GM12865 (cell line): Measurements from ENCODE around the gene SUOX.

Source experiments
- DNase-seq: peaks from one replicate; pipeline ENCODE4 v3.0.0; 2010; ENCODE audit warnings: low read depth
- H3K4me3 ChIP-seq: 2 replicates; pipeline ENCODE4 v1.5.1; 2011; ENCODE audit warnings: mild to moderate bottlenecking, low read depth, low read length, control low read depth
- TF ChIP-seq, protein P1 (sequence below): IDR thresholded peaks from 2 replicates; pipeline ENCODE4 v1.5.1; 2011; ENCODE audit warnings: low read length, control low read depth, low read depth, inconsistent platforms; ENCODE audit not compliant: insufficient read depth; ENCODE audit errors: missing control alignments

SUOX gene

DNA sequence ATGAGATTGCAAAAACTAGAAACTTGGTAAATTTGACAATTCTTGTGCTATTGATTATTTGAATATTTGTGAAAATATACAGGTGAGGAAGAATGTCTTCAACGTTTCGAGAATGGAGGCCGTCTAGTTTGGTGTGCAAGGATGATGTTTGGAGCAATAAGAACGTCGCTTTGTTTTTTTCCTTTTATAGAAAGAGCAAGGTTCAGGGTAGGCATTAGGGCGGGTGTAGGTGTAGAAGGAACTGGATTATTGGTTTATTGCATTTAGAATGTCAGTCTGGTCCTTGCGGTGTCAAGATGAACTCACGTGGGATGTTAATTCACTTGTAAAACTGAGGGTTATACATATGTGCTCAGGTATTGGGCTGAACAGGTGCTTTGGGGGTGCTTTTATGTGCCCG, 45.8 kb downstream of the SUOX start:
- H3K4me3 ChIP-seq, result peak overlapping the region; percentile 98
- DNase-seq, result no peak
- TF ChIP-seq, protein P1, sequence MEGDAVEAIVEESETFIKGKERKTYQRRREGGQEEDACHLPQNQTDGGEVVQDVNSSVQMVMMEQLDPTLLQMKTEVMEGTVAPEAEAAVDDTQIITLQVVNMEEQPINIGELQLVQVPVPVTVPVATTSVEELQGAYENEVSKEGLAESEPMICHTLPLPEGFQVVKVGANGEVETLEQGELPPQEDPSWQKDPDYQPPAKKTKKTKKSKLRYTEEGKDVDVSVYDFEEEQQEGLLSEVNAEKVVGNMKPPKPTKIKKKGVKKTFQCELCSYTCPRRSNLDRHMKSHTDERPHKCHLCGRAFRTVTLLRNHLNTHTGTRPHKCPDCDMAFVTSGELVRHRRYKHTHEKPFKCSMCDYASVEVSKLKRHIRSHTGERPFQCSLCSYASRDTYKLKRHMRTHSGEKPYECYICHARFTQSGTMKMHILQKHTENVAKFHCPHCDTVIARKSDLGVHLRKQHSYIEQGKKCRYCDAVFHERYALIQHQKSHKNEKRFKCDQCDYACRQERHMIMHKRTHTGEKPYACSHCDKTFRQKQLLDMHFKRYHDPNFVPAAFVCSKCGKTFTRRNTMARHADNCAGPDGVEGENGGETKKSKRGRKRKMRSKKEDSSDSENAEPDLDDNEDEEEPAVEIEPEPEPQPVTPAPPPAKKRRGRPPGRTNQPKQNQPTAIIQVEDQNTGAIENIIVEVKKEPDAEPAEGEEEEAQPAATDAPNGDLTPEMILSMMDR, result no peak

DNA sequence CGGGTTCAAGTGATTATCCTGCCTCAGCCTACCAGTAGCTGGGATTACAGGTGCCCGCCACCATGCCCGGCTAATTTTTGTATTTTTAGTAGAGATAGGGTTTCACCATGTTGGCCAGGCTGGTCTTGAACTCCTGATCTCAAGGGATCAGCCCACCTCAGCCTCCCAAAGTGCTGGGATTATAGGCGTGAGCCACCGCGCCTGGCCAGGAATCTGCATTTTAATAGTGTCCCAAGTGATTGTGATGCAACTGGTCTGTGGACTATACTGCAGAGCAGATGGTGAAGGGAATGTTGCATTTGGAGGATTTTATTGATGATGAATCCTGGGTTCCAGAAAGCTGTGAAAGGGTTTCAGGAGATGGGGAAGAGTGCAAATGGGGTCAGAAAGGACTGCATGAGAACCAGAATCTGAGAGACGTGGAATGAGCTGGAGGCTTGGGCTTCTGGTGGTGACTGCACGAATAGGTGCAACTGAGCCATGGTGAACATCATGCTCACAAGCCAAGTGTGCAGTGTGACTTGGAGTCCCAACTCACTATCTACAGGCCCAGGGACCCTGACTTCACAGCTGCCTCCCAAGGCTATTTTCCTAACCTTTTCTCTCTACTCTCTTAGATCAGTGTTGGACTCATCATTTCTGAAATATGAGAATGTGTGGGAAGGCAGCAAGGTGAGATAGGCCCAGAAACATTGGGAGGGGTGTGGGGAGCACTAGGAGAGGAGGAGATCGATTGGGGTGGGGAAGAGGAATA, 49.1 kb downstream of the SUOX start:
- TF ChIP-seq, protein P1, result no peak
- DNase-seq, result peak; percentile 32
- no peak overlapping the region for H3K4me3 ChIP-seq

DNA sequence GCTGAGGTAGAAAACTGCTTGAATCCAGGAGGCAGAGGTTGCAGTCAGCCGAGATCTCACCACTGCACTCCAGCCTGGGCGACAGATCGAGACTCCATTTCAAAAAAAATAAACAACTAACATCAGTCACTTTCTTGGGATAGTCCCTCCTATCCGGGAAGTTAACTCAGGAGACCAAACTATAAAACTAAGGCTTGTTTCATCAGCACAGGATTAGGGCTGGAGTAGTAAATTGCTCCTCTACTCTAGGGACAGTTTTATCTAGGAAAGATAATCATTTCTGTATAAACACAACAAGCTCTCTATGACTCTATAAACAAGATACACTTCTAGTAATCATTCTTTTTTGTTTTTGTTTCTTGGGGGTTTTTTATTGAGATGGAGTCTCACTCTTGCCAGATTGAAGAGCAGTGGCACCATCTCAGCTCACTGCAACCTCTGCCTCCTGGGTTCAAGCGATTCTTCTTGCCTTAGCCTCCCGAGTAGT, 56.4 kb downstream of the SUOX start:
- TF ChIP-seq, protein P1, result no peak
- no peak overlapping the region for H3K4me3 ChIP-seq
- DNase-seq, result no peak
